ENCODE data around the gene COL5A1.

Gene COL5A1

DNA sequence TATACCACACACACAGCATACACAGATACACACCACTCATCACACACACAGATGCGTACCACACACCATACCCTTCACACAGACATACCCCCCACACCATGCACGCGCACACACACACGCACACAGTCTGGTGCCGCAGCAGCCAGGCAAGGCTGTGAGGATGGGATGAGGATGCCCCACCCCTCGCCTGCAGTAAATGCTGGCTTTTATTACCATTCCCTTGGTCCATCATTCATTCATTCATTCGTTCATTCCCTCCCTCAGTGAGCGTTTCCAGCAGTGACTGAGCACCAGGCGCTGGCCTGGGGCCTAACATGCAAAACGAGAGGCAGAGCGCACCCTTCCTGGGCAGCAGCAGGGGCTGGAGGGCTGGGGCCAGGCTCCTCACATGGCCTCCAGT lies 187.3 kb downstream of the COL5A1 start:
- Histone ChIP-seq H3K79me2 (ENCODE audit: insufficient read depth, low read length) (no peaks in the 10 kb centered on the region), H3F3A (ENCODE audit: insufficient read depth, low read length) (no peaks in the 10 kb centered on the region), H3K9me2 (ENCODE audit: low read depth, low read length) (no peaks in the 10 kb centered on the region), H3K9ac (ENCODE audit: low read length) (no peak overlapping the region), H3K27ac (ENCODE audit: low read depth, low read length, poor library complexity, severe bottlenecking) (no peak overlapping the region), H3K4me2 (ENCODE audit: low read length) (no peak overlapping the region), H4K20me1 (ENCODE audit: insufficient read depth, low read length) (no peaks in the 10 kb centered on the region), H3K27me3 (ENCODE audit: insufficient read depth, low read length) (no peaks in the 10 kb centered on the region), H3K36me3 (ENCODE audit: insufficient read depth, low read length) (peaks cover 99% of the 10 kb centered on the region), H3K9me3 (ENCODE audit: low read length) (no peaks in the 10 kb centered on the region), H3K4me3 (ENCODE audit: low read depth, low read length, poor library complexity, severe bottlenecking) (no peak overlapping the region), H3K4me1 (ENCODE audit: insufficient read depth, low read length, severe bottlenecking) (no peaks in the 10 kb centered on the region), H2AFZ (ENCODE audit: low read length) (no peak overlapping the region)
- TF ChIP-seq, protein P1, sequence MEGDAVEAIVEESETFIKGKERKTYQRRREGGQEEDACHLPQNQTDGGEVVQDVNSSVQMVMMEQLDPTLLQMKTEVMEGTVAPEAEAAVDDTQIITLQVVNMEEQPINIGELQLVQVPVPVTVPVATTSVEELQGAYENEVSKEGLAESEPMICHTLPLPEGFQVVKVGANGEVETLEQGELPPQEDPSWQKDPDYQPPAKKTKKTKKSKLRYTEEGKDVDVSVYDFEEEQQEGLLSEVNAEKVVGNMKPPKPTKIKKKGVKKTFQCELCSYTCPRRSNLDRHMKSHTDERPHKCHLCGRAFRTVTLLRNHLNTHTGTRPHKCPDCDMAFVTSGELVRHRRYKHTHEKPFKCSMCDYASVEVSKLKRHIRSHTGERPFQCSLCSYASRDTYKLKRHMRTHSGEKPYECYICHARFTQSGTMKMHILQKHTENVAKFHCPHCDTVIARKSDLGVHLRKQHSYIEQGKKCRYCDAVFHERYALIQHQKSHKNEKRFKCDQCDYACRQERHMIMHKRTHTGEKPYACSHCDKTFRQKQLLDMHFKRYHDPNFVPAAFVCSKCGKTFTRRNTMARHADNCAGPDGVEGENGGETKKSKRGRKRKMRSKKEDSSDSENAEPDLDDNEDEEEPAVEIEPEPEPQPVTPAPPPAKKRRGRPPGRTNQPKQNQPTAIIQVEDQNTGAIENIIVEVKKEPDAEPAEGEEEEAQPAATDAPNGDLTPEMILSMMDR (IDR thresholded peaks at IDR 0.05; ENCODE audit: low read length) = no peak
- TF ChIP-seq EZH2 (IDR thresholded peaks at IDR 0.05; ENCODE audit: borderline replicate concordance, low read length) = no peak

DNA sequence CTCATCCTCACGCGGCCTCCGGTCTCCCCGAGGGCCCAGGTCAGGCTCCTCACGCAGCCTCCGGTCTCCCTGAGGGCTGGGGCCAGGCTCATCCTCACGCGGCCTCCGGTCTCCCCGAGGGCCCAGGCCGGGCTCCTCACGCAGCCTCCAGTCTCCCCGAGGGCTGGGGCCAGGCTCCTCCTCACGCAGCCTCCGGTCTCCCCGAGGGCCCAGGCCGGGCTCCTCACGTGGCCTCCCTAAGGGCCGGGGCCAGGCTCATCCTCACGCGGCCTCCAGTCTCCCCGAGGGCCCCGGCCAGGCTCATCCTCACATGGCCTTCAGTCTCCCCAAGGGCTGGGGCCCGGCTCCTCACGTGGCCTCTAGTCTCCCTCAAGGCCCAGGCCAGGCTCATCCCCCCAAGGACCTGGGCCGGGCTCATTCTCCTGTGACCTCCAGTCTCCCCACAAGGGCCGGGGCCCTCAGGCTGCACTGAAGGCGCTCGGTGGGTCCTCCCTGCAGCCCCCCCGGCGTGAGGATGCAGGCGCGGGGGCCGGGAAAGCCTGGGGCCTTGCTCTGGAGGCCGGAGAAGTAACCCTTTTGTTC lies 187.8 kb downstream of the COL5A1 start:
- Histone ChIP-seq H2AFZ (ENCODE audit: low read length) (no peak overlapping the region), H3K4me2 (ENCODE audit: low read length) (no peak overlapping the region), H3K4me3 (ENCODE audit: low read depth, low read length, poor library complexity, severe bottlenecking) (no peak overlapping the region), H3K4me1 (ENCODE audit: insufficient read depth, low read length, severe bottlenecking) (no peaks in the 10 kb centered on the region), H3K9ac (ENCODE audit: low read length) (no peak overlapping the region), H3K27ac (ENCODE audit: low read depth, low read length, poor library complexity, severe bottlenecking) (no peak overlapping the region), H3F3A (ENCODE audit: insufficient read depth, low read length) (no peaks in the 10 kb centered on the region), H4K20me1 (ENCODE audit: insufficient read depth, low read length) (no peaks in the 10 kb centered on the region), H3K27me3 (ENCODE audit: insufficient read depth, low read length) (no peaks in the 10 kb centered on the region), H3K9me2 (ENCODE audit: low read depth, low read length) (no peaks in the 10 kb centered on the region), H3K36me3 (ENCODE audit: insufficient read depth, low read length) (peaks cover 99% of the 10 kb centered on the region), H3K9me3 (ENCODE audit: low read length) (no peaks in the 10 kb centered on the region), H3K79me2 (ENCODE audit: insufficient read depth, low read length) (no peaks in the 10 kb centered on the region)
- TF ChIP-seq EZH2 (IDR thresholded peaks at IDR 0.05; ENCODE audit: borderline replicate concordance, low read length) = no peak
- TF ChIP-seq, protein P1 (IDR thresholded peaks at IDR 0.05; ENCODE audit: low read length) = no peak

DNA sequence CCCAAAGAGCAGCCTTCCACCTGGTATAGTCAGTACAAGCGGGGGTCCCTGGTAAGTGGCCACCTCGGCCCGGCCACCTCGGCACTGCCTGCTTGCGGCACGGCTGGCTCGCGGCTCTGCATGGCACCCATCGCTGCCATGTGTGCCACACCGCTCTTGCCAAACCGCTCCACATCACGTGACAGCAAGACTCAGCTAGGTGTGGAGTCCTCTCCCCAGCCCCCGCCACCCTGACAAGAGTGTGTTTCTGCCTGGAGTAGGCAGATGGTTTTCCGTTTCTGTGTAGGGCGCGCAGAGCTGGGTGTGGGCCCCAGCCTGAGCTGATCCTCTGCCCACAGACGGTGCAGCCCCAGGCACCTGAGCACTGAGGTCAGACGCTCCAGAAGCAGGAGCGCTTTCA lies 188.5 kb downstream of the COL5A1 start:
- Histone ChIP-seq H2AFZ (ENCODE audit: low read length) (no peak overlapping the region), H3K27me3 (ENCODE audit: insufficient read depth, low read length) (no peaks in the 10 kb centered on the region), H3K4me1 (ENCODE audit: insufficient read depth, low read length, severe bottlenecking) (no peaks in the 10 kb centered on the region), H4K20me1 (ENCODE audit: insufficient read depth, low read length) (no peaks in the 10 kb centered on the region), H3K9me2 (ENCODE audit: low read depth, low read length) (no peaks in the 10 kb centered on the region), H3K79me2 (ENCODE audit: insufficient read depth, low read length) (no peaks in the 10 kb centered on the region), H3K27ac (ENCODE audit: low read depth, low read length, poor library complexity, severe bottlenecking) (no peak overlapping the region), H3F3A (ENCODE audit: insufficient read depth, low read length) (no peaks in the 10 kb centered on the region), H3K9ac (ENCODE audit: low read length) (no peak overlapping the region), H3K9me3 (ENCODE audit: low read length) (no peaks in the 10 kb centered on the region), H3K36me3 (ENCODE audit: insufficient read depth, low read length) (peaks cover 99% of the 10 kb centered on the region), H3K4me3 (ENCODE audit: low read depth, low read length, poor library complexity, severe bottlenecking) (no peak overlapping the region), H3K4me2 (ENCODE audit: low read length) (no peak overlapping the region)
- TF ChIP-seq, protein P1 (IDR thresholded peaks at IDR 0.05; ENCODE audit: low read length) = no peak

Data from OCI-LY1 (cell line).